Uterus (tissue), 2 donors: ENCODE results near the gene RGS9BP.

ENCODE experiments used
- POLR2A ChIP-seq, 2 donors: fragments of 450-650 bp; IDR thresholded peaks; one replicate each; pipeline ENCODE4 v1.6.1; 2016; ENCODE audit warnings: antibody characterized with exemption in 2 of 2, mild to moderate bottlenecking in 1 of 2, moderate library complexity in 1 of 2
- TF ChIP-seq, protein P1 (sequence below), 4 experiments: fragments of 200-600 bp in 2 of 4; fragments of 450-650 bp in 2 of 4; sonication (generic) in 2 of 4; IDR thresholded peaks; one replicate each; pipeline ENCODE4 v1.5.1; 2016 to 2019; ENCODE audit warnings: antibody characterized with exemption in 4 of 4, mild to moderate bottlenecking in 2 of 4, moderate library complexity in 1 of 4

DNA sequence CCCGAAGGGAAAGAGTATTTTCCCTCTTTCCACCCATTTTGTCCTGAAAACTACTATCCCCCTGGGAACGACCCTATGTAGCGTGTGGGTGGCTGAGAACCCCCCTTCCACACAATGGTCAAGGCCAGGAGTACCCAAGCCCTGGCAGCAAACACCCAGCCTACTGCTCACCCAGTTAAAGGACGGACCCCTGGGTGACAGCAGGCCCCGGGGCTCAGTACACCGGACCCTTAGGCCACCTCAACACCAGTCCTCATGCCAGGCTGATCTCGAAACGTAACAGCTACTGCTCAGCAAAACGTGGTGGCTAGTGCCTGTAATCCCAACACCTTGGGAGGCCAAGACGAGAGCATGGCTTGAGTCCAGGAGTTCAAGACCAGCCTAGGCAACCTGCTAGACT is 2.1 kb upstream of the RGS9BP start:
- TF ChIP-seq, protein P1, sequence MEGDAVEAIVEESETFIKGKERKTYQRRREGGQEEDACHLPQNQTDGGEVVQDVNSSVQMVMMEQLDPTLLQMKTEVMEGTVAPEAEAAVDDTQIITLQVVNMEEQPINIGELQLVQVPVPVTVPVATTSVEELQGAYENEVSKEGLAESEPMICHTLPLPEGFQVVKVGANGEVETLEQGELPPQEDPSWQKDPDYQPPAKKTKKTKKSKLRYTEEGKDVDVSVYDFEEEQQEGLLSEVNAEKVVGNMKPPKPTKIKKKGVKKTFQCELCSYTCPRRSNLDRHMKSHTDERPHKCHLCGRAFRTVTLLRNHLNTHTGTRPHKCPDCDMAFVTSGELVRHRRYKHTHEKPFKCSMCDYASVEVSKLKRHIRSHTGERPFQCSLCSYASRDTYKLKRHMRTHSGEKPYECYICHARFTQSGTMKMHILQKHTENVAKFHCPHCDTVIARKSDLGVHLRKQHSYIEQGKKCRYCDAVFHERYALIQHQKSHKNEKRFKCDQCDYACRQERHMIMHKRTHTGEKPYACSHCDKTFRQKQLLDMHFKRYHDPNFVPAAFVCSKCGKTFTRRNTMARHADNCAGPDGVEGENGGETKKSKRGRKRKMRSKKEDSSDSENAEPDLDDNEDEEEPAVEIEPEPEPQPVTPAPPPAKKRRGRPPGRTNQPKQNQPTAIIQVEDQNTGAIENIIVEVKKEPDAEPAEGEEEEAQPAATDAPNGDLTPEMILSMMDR (IDR thresholded peaks at IDR 0.05): no peak
- TF ChIP-seq POLR2A (IDR thresholded peaks at IDR 0.05): no peak
